Superior temporal gyrus (tissue), 1 donor: ENCODE data around the gene RTF1.

ENCODE experiments used
- DNase-seq: peaks from one replicate; pipeline ENCODE4 v3.0.0-alpha.2; 2016; ENCODE audit errors: extremely low spot score

Gene RTF1

GRCh38 chr15:41505776-41506175 lies 88.9 kb downstream of the RTF1 start:
- DNase-seq: no peak

- DNase-seq: no peak
These were observed 90.0 kb downstream of the RTF1 start for GRCh38 chr15:41506796-41507341.

GRCh38 chr15:41507820-41508290 lies 91.0 kb downstream of the RTF1 start:
- no peak for DNase-seq

- no peak for DNase-seq
These were observed 93.8 kb downstream of the RTF1 start for GRCh38 chr15:41510728-41511127.

- DNase-seq: no peak
These were observed 94.5 kb downstream of the RTF1 start for GRCh38 chr15:41511331-41511898.

- DNase-seq: no peak
These were observed 95.0 kb downstream of the RTF1 start for GRCh38 chr15:41511899-41512369.

GRCh38 chr15:41512512-41512939 lies 95.6 kb downstream of the RTF1 start:
- no peak for DNase-seq

GRCh38 chr15:41512940-41513505 lies 96.1 kb downstream of the RTF1 start:
- no peak for DNase-seq

- no peak for DNase-seq
These were observed 96.8 kb downstream of the RTF1 start, which contains the start of gene LTK for GRCh38 chr15:41513506-41514227. Gene LTK (minus strand): TSS chr15:41513827. CDS start chr15:41513709, 118 bp downstream.

- DNase-seq: no peak
These were observed 101.1 kb downstream of the RTF1 start for GRCh38 chr15:41517895-41518449.

- DNase-seq: no peak
These were observed 103.7 kb downstream of the RTF1 start for GRCh38 chr15:41520636-41521035.

- DNase-seq: no peak
These were observed 104.7 kb downstream of the RTF1 start for GRCh38 chr15:41521614-41522013.

GRCh38 chr15:41523097-41523496 lies 106.2 kb downstream of the RTF1 start:
- no peak for DNase-seq

GRCh38 chr15:41530363-41530956 lies 113.6 kb downstream of the RTF1 start:
- DNase-seq: no peak
